Trophoblast cell (in vitro differentiated cells and primary cell): ENCODE results near the gene RAP2B.

Experiments used
- DNase-seq, 2 donors: peaks; one replicate each; pipeline ENCODE4 v3.0.0-alpha.2; 2016
- H2AFZ ChIP-seq: 2 replicates; pipeline ENCODE4 v1.6.1; 2013; ENCODE audit warnings: low read length, moderate library complexity, mild to moderate bottlenecking; ENCODE audit not compliant: insufficient read depth, poor library complexity
- H2AK5ac ChIP-seq: 2 replicates; pipeline ENCODE4 v1.6.1; 2013; ENCODE audit warnings: mild to moderate bottlenecking, low read length
- H2BK120ac ChIP-seq: 2 replicates; pipeline ENCODE4 v1.6.1; 2013; ENCODE audit warnings: low read length, mild to moderate bottlenecking, moderate library complexity; ENCODE audit not compliant: insufficient read depth, poor library complexity
- H2BK12ac ChIP-seq: 2 replicates; pipeline ENCODE4 v1.6.1; 2013; ENCODE audit warnings: mild to moderate bottlenecking, low read length, moderate library complexity
- H2BK5ac ChIP-seq: 2 replicates; pipeline ENCODE4 v1.6.1; 2013; ENCODE audit warnings: low read length, low read depth, moderate library complexity, mild to moderate bottlenecking; ENCODE audit not compliant: poor library complexity
- H3K14ac ChIP-seq: 2 replicates; pipeline ENCODE4 v1.6.1; 2013; ENCODE audit warnings: mild to moderate bottlenecking, low read length
- H3K18ac ChIP-seq: 2 replicates; pipeline ENCODE4 v1.6.1; 2013; ENCODE audit warnings: mild to moderate bottlenecking, low read length
- H3K23ac ChIP-seq: 2 replicates; pipeline ENCODE4 v1.6.1; 2013; ENCODE audit warnings: low read length
- H3K27ac ChIP-seq: 2 replicates; pipeline ENCODE4 v1.5.1; 2013; ENCODE audit warnings: low read depth, mild to moderate bottlenecking, inconsistent platforms, low read length, moderate library complexity
- H3K27me3 ChIP-seq: 2 replicates; pipeline ENCODE4 v1.6.1; 2013; ENCODE audit warnings: inconsistent platforms, mild to moderate bottlenecking, low read length, moderate library complexity; ENCODE audit not compliant: insufficient read depth
- H3K36me3 ChIP-seq, 2 experiments: 1 replicate in 1 of 2; 2 replicates in 1 of 2; pipeline ENCODE4 v1.6.1; 2013; ENCODE audit warnings: low read length in 2 of 2, mild to moderate bottlenecking in 2 of 2, moderate library complexity in 1 of 2; ENCODE audit not compliant: insufficient read depth in 2 of 2, control insufficient read depth in 1 of 2
- H3K4ac ChIP-seq: 2 replicates; pipeline ENCODE4 v1.6.1; 2013; ENCODE audit warnings: low read depth, mild to moderate bottlenecking, low read length, moderate library complexity
- H3K4me1 ChIP-seq, 2 experiments: 1 replicate in 1 of 2; 2 replicates in 1 of 2; pipeline ENCODE4 v1.6.1; 2013; ENCODE audit warnings: low read length in 2 of 2, mild to moderate bottlenecking in 2 of 2, moderate library complexity in 1 of 2; ENCODE audit not compliant: insufficient read depth in 2 of 2, control insufficient read depth in 1 of 2
- H3K4me2 ChIP-seq: 2 replicates; pipeline ENCODE4 v1.6.1; 2013; ENCODE audit warnings: inconsistent platforms, mild to moderate bottlenecking, low read length, moderate library complexity
- H3K4me3 ChIP-seq: 2 replicates; pipeline ENCODE4 v1.5.1; 2013; ENCODE audit warnings: mild to moderate bottlenecking, low read depth, low read length, inconsistent platforms
- H3K79me1 ChIP-seq: one replicate; pipeline ENCODE4 v1.6.1; 2013; ENCODE audit warnings: low read length
- H3K79me2 ChIP-seq: 2 replicates; pipeline ENCODE4 v1.6.1; 2013; ENCODE audit warnings: low read length, mild to moderate bottlenecking; ENCODE audit not compliant: control insufficient read depth, insufficient read depth, poor library complexity
- H3K9ac ChIP-seq: 2 replicates; pipeline ENCODE4 v1.6.1; 2013; ENCODE audit warnings: mild to moderate bottlenecking, low read length
- H3K9me3 ChIP-seq: 2 replicates; pipeline ENCODE4 v1.6.1; 2013; ENCODE audit warnings: low read depth, mild to moderate bottlenecking, control low read depth, inconsistent platforms, low read length; ENCODE audit not compliant: insufficient read depth
- H4K12ac ChIP-seq: 2 replicates; pipeline ENCODE4 v1.6.1; 2013; ENCODE audit warnings: low read depth, mild to moderate bottlenecking, low read length, moderate library complexity
- H4K8ac ChIP-seq: 2 replicates; pipeline ENCODE4 v1.6.1; 2013; ENCODE audit warnings: low read depth, mild to moderate bottlenecking, low read length, moderate library complexity
- H4K91ac ChIP-seq: one replicate; pipeline ENCODE4 v1.6.1; 2013; ENCODE audit warnings: low read depth, mild to moderate bottlenecking, low read length, moderate library complexity
- WGBS: extraction: QIAGEN DNeasy Blood & Tissue Kit; methylation state at CpG from one replicate; pipeline ENCODE4 v1.1.7; 2013; ENCODE audit warnings: missing lambda C conversion rate; ENCODE audit not compliant: insufficient read length, insufficient coverage; ENCODE audit errors: extremely low coverage; 5-methylcytosine and 5-hydroxymethylcytosine counted together

Gene RAP2B

DNA sequence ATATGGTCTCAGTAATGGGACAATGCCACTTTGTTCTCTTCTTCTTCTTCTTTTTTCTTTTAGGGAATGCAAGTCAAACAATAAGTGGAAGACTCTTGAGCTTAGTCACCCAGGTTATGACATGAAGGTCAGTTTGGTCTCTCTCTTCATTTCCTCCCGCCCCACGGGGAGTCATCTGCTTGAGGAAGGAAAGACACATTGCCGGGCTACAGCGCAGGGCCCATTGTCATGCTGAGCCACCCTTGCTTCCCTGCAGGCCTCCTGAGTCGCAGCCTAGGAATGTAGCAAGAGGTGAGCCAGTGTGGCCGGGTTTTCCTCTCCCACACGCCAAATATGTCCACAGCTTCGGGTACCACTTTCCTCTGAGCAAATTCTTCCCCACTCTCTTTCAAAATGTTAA, 47.6 kb downstream of the RAP2B start:
- Histone ChIP-seq H3K79me1 (no peaks in the 10 kb centered on the region), H4K8ac (no peak overlapping the region), H3K79me2 (no peaks in the 10 kb centered on the region), H3K9ac (no peak overlapping the region), H3K9me3 (no peaks in the 10 kb centered on the region), H4K91ac (no peak overlapping the region), H3K4ac (no peak overlapping the region), H3K23ac (no peak overlapping the region), H3K4me1 (peaks cover 5 to 7% of the 10 kb centered on the region in 2 experiments), H3K27me3 (no peaks in the 10 kb centered on the region), H3K4me3 (no peak overlapping the region), H3K18ac (no peak overlapping the region), H2BK5ac (no peak overlapping the region), H3K36me3 (no peaks in the 10 kb centered on the region), H2AFZ (no peak overlapping the region), H2BK12ac (no peak overlapping the region), H3K14ac (no peak overlapping the region), H2BK120ac (no peak overlapping the region), H3K27ac (peak overlapping the region; percentile 42), H2AK5ac (no peak overlapping the region), H4K12ac (no peak overlapping the region), H3K4me2 (peak overlapping the region; percentile 11)
- WGBS = no CpG with 5 or more reads among the region's 8 CpGs
- peak; percentile 26 to 43 for DNase-seq

DNA sequence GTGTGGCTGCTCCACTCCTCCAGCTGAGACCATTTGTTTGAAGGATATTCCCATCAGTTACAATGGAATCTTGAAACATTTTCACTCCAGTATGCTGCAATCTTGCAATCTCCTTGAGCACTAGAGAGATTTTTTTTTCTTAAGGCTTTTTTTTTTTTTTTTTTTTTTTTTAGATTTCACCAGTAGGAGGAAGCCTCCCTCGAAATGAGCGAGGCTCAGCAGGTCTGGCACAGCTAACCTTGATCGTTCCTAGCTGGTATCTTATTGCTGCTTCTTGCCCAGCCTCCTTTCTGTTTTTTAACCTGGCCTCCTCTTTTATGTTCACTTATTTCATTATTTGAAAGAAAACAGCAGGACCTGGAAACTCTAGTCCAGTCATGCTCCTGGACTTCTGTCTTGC, 48.1 kb downstream of the RAP2B start:
- no CpG with 5 or more reads among the region's 3 CpGs for WGBS
- Histone ChIP-seq H3K27me3 (no peaks in the 10 kb centered on the region), H3K27ac (peak overlapping the region; percentile 42), H3K14ac (no peak overlapping the region), H3K4me3 (no peak overlapping the region), H3K36me3 (no peaks in the 10 kb centered on the region), H2AFZ (no peak overlapping the region), H2AK5ac (no peak overlapping the region), H4K91ac (no peak overlapping the region), H4K12ac (no peak overlapping the region), H2BK12ac (no peak overlapping the region), H3K4me1 (peaks cover 5 to 7% of the 10 kb centered on the region in 2 experiments), H3K9ac (no peak overlapping the region), H3K18ac (no peak overlapping the region), H4K8ac (no peak overlapping the region), H3K4ac (no peak overlapping the region), H3K9me3 (no peaks in the 10 kb centered on the region), H2BK5ac (no peak overlapping the region), H2BK120ac (no peak overlapping the region), H3K23ac (no peak overlapping the region), H3K79me1 (no peaks in the 10 kb centered on the region), H3K4me2 (no peak overlapping the region), H3K79me2 (no peaks in the 10 kb centered on the region)
- no peak for DNase-seq

DNA sequence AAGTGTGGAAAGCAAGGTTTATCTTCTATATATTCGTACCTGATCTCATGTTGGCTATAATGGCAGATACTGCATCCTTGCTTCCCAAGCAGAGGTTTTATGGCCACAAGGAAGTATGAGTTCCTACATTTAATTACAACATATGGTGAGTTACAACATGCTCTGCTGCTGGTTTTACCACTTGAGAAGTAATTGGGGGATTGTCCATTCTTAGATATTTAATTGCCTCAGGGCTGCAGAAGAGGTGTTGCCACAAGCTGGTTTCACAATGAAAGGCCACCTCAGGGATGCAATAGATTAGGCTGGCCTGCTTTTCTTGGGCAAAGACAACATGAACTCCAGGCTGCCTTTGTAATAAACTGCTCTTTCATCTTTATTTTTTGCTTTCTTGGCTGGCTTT, 48.6 kb downstream of the RAP2B start:
- Histone ChIP-seq H2BK5ac (no peak overlapping the region), H2AFZ (no peak overlapping the region), H3K4me2 (no peak overlapping the region), H3K27me3 (no peaks in the 10 kb centered on the region), H3K9me3 (no peaks in the 10 kb centered on the region), H3K4ac (no peak overlapping the region), H2BK12ac (no peak overlapping the region), H3K14ac (no peak overlapping the region), H4K91ac (no peak overlapping the region), H2AK5ac (no peak overlapping the region), H3K9ac (no peak overlapping the region), H3K79me2 (no peaks in the 10 kb centered on the region), H3K23ac (no peak overlapping the region), H2BK120ac (no peak overlapping the region), H3K4me3 (no peak overlapping the region), H4K8ac (no peak overlapping the region), H3K79me1 (no peaks in the 10 kb centered on the region), H3K18ac (no peak overlapping the region), H3K27ac (no peak overlapping the region), H3K36me3 (no peaks in the 10 kb centered on the region), H3K4me1 (peaks cover 5 to 7% of the 10 kb centered on the region in 2 experiments), H4K12ac (no peak overlapping the region)
- no CpG with 5 or more reads among the region's 1 CpG for WGBS
- peak in 1 of 2 donors; percentile 20 for DNase-seq

DNA sequence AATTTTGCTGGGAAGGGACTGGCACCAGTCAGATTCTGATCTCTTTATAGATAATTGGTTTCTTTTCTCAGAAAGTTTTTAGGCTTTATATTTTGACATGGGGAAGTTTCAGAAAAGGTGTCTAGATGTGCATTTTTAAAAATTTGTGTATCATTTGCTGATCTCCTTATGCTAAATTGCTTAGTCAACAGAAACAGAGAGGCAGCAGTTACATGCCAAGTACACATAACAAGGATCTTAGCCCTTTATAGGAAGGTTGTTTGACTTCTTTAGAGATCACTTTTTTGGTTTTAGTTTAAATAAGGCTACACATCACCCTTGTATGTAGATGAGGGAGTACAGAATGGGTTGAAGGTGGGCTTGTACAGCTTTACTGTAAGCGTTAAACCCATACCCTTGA, 53.5 kb downstream of the RAP2B start:
- no peak overlapping the region for H3K4ac ChIP-seq
- WGBS = no CpG with 5 or more reads among the region's 1 CpG

More for the DNA sequence above, 53.5 kb downstream of the RAP2B start:
- no peak for DNase-seq
- Histone ChIP-seq H4K12ac (no peak overlapping the region), H3K36me3 (no peaks in the 10 kb centered on the region), H2AFZ (no peak overlapping the region), H3K79me1 (no peaks in the 10 kb centered on the region), H3K9ac (no peak overlapping the region), H3K14ac (no peak overlapping the region), H3K4me2 (no peak overlapping the region), H2AK5ac (no peak overlapping the region), H3K9me3 (no peaks in the 10 kb centered on the region), H2BK120ac (no peak overlapping the region), H3K18ac (no peak overlapping the region), H4K8ac (no peak overlapping the region), H3K27me3 (no peaks in the 10 kb centered on the region), H3K79me2 (no peaks in the 10 kb centered on the region), H3K4me1 (no peaks in the 10 kb centered on the region), H2BK5ac (no peak overlapping the region), H3K27ac (no peak overlapping the region), H4K91ac (no peak overlapping the region), H3K23ac (no peak overlapping the region), H2BK12ac (no peak overlapping the region), H3K4me3 (no peak overlapping the region)
